GM23338 (cell line): ENCODE results near the gene CIZ1.

Experiments
- CREB1 ChIP-seq: fragments of 250-450 bp; sonication (Bioruptor Pico); IDR thresholded peaks from 2 replicates; pipeline ENCODE4 v1.5.0; 2020; ENCODE audit warnings: low read depth, mild to moderate bottlenecking, moderate library complexity
- CTCF ChIP-seq, 2 experiments: fragments of 200-600 bp in 1 of 2; sonication (generic) in 1 of 2; conservative IDR thresholded peaks; 2 replicates each; pipeline versions ENCODE4 v1.5.1 to v1.6.1; 2016 to 2017; ENCODE audit warnings: antibody characterized with exemption in 2 of 2, low read depth in 2 of 2, mild to moderate bottlenecking in 2 of 2, moderate library complexity in 1 of 2
- ETS1 ChIP-seq: IDR thresholded peaks from 2 replicates; pipeline ENCODE4 v1.6.1; 2016; ENCODE audit warnings: antibody characterized with exemption
- EZH2 ChIP-seq: fragments of 200-600 bp; sonication (generic); IDR thresholded peaks from one replicate; pipeline ENCODE4 v1.8.0; 2017; ENCODE audit warnings: antibody characterized with exemption, mild to moderate bottlenecking, low read depth; ENCODE audit not compliant: unreplicated experiment
- EZH2phosphoT487 ChIP-seq: fragments of 200-600 bp; sonication (generic); IDR thresholded peaks from one replicate; pipeline ENCODE4 v1.8.1; 2018; ENCODE audit warnings: antibody characterized with exemption; ENCODE audit not compliant: unreplicated experiment
- JUNB ChIP-seq: IDR thresholded peaks from one replicate; pipeline ENCODE4 v1.6.1; 2016; ENCODE audit warnings: antibody characterized with exemption; ENCODE audit not compliant: unreplicated experiment
- POLR2AphosphoS5 ChIP-seq: IDR thresholded peaks from 2 replicates; pipeline ENCODE4 v1.6.1; 2016; ENCODE audit warnings: antibody characterized with exemption, low read depth
- REST ChIP-seq: IDR thresholded peaks from one replicate; pipeline ENCODE4 v1.6.1; 2018; ENCODE audit warnings: antibody characterized with exemption; ENCODE audit not compliant: unreplicated experiment
- ZNF114 ChIP-seq: fragments of 250-450 bp; sonication (Bioruptor Pico); IDR thresholded peaks from 2 replicates; pipeline ENCODE4 v1.5.0; 2020; ENCODE audit warnings: mild to moderate bottlenecking, moderate library complexity
- ZNF331 ChIP-seq: fragments of 250-450 bp; sonication (Bioruptor Pico); IDR thresholded peaks from 2 replicates; pipeline ENCODE4 v1.5.0; 2020; ENCODE audit warnings: low read depth, mild to moderate bottlenecking, moderate library complexity

GRCh38 chr9:128231638-128232527, 40.5 kb upstream of the CIZ1 start:
- TF ChIP-seq CREB1 (CRISPR knock-in tag) (no peak), CTCF (conservative IDR thresholded peaks at IDR 0.05; ENCODE audit: low read depth in 2 of 2) (no peak), POLR2AphosphoS5 (no peak), ZNF114 (CRISPR knock-in tag) (no peak), EZH2 (no peak), ZNF331 (CRISPR knock-in tag) (no peak), REST (no peak), JUNB (no peak), EZH2phosphoT487 (no peak), ETS1 (no peak)
